NCI-H510A (cell line): ENCODE results near the gene FAM120B.

ENCODE experiments used
- DNase-seq: peaks from one replicate; lab custom pipeline; 2025; lab: John Stamatoyannopoulos, UW

Gene FAM120B

DNA sequence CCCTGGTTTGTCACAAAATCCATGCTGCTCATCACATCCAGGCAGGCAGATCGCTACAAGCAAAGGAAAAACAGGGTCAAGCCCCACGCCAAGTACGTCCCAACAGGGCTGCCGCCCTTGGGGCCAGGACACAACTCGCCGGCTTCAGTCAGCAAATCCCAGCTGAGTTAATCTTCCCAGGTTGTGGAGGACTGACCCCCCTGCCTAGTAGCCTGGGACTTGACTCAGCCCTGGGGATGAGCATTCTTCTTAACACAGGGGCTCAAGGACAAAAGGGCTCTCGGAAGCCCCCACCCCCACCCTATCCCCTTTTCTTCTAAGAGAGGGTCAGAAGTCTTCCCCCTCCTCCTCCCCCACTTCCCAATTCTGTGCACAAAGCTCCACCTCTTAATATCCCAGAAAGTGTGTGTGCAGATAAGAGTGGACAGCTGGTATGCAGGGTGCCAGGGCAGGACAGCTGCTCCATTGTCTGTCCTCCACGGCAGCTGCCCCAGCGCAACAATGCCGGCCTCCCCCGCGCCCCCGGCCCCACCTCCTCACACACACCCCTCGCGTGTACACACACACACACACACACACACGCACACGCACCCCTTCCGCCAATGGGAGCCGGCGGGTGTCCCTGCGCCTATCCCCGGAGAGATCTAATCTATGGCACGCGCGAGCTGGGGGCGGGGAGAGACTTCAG, 20.2 kb upstream of the FAM120B start:
- no peak for DNase-seq

DNA sequence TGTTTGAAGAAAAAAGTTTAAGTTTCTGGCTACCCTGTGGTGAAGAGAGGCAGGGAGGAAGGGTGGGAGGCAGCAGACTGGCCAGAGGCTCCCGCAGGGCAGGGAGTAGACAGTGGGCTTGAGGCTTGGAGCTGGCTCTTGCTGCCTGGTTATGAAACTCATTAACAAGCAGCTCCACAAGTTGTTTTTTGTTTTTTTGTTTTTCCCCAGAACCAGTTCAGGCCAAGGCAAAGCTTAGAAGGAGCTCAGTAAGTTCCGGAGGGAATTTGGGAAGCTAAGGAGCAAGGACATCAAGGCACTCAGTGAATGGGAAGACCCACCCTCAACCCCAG, 19.7 kb upstream of the FAM120B start:
- DNase-seq: no peak

DNA sequence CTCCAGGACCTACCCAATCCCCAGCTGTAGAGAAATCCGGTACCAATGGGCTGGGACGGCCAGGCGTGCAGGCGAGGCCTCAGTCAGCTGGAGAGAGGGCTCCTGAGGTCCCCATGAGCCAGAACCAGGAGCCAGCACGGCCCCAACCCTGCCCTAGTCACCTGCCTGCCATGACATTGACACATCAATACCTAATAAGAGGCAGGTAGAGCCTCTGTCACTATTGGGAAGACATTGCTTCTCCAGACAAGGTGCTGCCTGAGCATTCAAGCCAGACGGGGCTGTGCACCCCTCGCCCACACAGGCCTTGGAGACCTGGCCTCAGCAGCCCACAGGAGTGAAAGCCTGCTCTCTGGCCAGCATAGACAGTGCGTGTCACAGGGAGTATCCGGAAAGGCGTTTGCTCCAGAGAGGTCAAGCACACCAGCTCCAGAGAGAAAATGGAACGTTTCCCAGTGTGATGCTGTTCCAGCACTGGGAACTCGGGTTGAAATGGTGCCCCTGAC, 19.1 kb upstream of the FAM120B start:
- DNase-seq: no peak

DNA sequence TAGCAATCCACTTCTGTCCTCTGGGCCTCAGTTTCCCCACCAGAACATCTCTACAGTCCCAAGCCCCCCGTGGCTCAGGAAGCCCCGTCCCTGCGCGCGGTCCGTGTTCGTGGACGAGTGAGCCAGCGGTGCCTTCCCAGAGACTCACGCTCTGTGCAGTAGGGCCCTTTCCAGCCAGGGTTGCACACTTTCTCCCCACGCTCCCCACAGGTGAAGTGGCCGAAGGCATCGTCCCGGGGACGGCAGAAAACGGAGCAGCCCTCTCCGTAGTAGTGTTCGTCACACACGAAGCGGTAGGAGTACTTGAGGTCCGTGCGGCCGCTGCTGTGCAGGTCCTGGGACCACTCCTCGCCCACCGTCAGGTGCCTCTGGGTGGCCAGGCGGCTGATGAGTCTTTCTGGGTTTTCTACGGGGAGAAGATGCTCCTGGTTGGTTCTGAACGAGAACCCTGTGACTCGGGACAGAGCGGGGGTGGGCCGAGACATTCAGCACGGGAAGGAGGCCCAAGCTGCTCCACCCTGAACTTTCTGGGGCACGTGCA, 18.4 kb upstream of the FAM120B start:
- DNase-seq: no peak

DNA sequence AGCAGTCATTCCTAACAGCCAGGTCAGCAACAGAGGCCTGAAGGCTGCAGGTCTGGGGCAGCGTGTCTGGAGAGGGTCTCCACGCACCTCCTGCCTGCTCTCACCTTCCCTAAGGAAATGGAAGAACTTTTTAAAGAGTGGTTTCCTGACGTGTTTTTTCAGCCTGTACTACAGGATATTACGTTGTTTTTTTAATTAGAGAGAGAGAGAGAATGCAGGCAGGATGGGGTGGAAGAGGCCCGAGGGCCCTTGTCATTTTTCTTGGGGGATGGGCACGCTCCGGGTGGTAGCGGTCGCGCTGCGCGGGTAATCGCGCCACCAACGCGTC, 17.7 kb upstream of the FAM120B start:
- DNase-seq: no peak

DNA sequence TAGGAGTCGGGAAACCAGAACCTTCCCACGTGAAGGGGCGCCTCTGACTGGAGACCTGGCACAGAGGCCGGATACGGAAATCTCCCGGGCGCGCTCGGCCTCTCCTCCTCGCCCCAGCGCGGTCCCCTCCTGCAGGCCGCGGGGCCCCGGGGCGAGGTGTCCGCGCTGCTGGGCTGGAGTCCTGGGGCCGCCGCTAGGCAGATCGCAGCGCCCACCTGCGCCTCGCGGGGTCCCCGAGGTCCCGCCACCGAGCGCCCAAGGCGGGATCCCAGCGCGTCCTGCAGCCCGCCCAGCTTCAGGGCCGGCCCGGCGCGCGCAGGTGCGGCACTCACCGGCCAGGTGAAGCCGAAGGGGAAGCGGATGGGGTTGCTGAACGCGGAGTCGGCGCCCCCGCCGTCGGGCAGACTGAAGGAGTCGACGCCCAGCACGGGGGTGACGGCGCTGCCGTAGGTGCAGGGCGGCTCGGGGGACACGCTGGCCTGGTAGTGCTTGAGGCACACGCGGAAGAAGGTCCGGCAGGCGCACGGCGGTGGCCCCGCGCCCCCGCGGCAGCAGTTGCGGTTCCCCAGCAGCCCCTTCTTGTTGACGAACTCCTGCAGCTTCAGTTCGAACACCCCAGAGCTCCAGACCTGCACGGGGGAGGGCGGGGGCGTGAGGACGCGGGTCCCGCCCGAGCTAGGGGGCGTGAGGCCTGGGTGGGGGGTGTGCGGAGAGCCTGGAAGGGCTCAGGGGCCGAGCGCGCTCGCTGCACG, 17.2 kb upstream of the FAM120B start:
- no peak for DNase-seq

DNA sequence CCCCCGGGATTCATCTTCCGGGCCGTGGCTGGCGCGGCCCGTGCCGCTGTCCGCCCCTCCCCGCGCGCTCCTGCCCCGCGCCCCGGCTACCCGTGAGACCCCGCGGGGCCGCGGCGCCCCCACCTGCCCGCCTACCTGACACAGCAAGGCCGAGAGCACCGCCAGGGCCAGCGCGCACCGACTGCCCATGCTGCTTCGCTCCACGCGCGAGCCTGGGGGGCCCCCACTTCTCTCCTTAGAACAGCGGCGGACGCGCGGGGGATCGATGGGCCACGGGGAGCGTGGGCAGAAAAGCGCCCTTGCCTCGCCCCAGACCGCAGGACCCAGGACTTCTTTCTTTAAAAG, 16.6 kb upstream of the FAM120B start:
- DNase-seq: no peak

DNA sequence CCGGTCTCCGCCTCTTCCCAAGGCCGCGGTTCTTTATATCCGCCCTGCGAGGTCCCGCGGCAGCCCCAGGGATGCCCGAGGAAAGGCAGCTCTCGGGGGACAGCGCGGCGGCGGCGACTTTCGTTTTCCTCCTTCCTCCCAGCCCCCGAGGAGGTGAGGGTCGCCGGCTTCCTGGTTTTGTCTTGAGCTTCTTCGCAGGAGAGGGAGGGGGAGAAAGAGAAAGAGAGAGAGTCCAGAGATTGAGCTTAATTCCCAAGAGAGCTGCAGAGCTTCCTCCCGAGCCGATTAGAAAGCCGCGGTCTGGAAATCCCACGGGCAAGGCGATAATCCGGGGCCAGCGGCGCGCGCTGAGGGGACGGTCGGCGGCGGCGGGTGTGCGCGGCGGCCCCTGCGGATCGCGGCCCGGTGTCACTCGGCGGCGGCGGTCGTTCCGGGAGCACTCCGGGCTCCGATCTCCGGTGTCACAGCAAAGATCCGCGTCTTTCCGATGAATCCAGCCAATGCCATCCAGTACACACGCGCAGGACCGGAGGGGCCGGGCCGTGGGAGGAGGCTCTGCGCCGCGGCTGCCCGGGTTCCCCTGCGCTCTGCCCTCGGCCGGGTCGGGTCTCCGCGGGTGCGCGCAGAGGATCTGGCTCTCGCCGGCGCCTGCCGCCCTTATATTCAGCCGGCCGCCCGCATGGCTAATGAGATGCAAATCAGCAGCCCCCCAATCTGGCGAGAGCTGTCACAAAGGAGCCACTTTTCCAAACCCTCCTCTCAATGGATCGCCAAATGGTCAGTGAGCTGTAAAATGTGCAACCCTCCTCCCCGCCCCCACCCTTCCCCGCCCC, 16.0 kb upstream of the FAM120B start, which contains the start of gene DLL1:
Gene DLL1 (minus strand): TSS at position 783 of the 833 bp plus-strand sequence. CDS start 939 bp downstream, outside the sequence.
- DNase-seq: peak; percentile 67

DNA sequence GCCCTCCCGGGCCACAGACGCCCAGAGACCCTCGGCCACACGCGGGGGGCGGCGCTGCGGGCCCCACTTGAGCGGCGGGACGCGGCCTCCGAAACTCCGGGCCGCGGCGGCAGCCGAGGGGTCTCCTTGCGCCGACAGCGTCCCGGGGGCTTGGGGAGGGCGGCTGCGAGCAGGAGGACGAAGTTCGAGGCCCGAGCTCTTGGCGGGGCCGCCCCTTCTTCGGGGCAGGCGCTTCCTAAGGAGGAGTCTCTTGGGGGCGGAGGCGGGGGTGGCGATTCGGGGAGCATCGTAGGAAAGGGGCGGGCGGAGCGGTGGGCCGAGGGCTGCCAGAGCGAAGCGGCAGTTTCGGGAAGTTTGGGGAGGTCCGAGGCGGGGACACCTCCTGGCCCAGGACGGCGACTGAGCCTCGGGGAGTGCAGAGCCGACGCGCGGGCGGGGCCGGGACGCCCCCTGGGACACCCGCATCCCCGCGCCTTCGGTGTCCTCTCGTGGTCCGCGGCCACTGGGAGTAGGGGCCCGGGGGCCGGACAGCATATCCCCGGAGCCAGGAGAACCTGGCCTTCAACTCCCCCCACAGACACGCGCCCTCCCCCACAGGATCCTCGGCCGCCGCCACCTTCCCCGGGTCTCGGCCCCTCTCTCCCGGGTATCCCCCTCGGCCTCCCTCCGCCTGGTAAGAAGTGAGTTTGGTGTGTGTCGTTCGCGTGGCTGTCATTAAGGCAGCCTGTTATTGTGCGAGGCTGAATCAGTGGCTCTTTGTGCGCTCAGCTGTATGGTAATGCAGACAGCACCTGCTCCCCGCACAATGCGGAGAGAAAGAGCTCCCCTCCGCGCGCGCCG, 15.1 kb upstream of the FAM120B start:
- peak; percentile 68 for DNase-seq

DNA sequence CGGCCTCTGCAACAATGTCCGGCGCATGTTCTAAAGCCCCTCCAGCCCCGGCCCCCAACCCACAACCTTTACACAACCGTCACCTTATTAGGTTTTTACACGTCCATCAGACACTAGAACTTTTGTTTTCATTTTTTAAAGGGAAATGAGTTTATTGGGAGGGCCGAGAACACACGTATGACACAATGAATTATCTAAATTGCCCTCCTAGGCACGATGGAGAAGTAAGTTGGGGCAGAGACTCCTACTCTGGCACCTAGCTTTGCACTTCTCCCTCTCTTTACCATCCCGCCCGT, 14.5 kb upstream of the FAM120B start:
- no peak for DNase-seq

DNA sequence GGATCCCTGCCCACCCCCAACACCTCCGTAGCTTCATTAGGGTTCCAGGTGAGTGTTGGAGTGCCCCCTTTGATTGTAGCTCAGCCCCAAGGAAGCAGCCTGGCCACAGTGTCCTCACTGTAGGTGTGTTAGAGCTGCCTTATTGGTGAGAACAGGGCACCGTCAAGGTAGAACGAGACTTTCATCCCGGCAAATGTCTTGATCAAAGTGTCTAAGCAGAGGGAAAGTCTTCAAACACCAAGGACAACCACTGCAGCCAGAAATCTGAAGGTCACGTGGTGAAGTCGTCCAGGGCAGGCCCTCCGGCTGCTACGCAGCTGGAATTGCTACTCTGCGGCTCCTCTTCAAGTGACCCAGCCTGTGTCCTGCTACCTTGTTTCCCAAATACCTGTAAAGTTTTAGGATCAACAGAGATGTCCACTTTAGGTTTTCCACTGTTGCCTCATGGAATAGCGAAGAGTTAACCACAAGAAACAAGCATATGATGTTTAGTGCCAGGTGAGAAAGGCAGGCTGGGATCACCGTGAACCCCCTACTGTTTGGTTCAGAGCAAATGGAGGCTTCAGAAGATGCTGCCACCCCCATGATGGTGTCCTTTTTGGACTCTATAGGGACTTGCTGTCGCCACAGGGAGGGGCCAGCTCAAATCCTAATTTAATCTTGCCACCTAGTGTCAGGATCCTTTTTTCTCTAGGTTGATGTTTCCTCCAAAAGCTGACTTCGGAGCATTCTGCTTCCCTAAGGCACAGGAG, 14.0 kb upstream of the FAM120B start:
- no peak for DNase-seq

DNA sequence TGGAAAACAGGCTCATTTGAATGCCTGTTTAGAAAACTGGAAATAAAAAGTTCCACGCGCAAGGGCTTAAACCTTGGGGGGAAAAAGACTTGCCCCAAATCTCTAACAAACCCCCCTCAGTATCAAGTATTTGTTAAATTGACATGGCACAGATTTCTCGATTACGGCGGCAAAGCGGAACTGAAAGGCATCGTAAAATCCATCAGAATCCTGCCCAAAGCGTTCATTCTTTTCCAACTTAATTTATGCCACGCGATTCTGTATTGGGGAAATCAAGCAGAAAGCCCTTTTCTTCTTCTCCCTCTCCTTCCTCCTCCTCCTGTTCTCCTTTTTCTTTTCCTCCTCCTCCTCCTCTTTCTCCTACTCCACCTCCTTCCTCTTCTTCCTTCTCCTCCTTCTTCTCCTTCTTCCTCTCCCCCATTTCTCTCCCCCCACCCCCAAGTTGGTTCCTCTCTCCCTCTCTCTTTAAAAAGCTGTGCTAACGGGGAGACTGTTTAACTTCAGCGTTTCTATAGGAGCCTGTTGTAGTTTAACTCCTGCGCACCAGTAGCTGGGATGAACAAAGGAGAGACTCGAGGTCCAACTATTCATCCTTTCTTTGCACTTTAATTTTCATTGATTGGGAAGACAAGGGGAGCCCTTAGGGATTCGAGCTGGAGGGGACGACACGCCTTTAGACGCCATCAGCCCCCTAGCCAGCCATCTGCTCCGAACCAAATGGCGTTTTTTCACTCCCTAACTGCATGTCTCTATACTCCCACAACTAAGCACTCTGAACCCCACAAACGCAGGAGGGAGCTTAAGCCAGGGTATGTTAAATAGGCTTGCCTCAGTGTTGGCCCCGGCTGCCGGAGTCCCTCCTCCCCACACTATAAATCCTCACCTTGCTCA, 13.0 kb upstream of the FAM120B start:
- no peak for DNase-seq

DNA sequence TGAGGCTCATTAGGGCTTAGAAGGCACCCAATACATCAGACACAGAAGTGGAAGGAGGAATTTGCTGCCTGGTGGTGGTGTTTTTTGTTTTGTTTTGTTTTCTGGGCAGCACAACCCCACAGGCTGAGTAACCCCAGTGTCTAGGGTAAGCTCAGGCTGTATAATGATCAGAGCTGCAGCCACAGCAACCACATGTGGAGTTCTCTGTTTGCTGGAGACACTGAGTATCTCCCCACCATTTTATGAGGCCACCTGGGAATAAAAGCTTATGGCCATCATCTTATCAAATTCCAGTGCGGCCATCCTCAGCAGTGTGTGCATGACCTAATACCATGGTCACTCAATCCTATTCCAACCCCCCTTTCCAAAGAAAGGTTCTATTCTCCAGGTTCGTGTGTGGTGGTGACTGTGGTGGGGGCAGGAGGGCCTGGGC, 12.2 kb upstream of the FAM120B start:
- no peak for DNase-seq

DNA sequence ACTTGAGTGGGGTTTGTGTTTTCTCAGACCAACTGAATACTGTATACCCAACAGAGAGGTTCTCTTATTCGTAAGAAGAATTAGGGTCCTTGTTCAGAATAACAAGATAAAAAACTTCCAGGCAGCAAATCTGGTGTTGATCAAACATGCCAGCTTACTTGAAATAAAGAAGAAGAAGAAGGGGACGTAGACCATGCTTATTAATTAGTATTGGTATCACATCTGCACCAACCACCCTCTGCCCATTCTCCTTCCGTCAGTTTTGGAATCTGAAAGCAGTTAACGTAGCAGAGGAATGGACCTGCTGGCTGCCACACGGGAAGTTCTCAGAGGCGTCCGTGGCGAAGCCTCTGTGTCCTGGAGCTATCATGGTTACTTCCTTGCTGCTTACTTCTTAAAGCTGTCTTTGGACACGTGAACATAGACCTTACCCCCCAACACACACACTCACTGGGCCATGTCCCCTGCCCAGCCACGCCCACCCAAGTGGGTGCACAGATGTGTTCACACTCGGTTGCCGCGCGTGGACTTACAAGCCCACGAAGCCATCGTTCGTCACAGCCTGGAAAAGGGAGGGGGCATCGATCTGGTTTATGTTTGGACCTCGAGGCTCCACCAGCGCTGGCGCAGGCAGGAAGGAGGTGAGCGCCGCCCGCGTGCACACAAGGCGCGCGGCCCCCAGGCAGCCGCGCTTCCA, 11.6 kb upstream of the FAM120B start:
- no peak for DNase-seq

DNA sequence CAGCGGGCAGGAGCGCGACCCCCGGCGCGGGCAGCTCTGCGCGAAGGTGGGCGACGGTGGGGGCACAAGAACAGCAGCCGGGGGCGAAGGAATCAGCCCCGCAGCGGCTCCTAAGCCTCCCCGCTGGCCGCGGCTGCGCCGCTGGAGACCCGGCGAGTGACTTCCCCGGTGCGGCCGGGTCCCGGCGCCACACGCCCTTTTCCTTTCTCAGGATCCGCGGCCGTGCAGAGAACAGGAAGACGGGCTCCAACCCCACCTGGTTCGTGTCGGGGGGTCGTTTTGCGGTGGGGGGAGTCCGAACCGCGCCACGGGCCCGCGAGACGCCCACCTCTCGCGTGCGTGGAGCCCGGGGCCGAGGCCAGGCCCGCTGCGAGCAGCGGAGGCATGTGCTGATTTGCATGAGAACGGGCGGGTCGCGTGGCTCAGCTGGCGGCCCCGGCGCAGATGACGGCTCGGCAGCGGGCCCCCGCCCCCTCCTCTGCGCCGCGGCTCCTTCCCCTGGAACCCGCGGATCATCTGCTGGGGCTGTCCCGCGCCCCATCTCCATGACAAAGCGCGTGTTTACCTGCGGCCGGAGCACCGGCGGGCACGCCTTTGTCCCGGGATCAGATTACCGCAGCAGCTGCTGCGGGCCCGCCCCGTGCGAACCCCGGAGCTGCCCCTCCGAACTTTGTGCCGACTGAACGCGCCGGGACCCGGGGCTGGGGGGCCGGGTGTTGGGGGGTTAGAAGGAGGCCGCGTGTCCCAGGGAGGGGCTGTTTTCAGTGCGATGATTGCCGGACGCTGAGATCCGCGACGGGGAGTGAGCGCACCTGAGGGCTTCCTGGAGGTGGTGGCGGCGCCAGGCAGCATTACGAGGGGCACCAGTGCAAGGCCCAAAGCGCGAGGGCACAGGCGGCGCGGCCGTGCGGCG, 10.8 kb upstream of the FAM120B start:
- no peak for DNase-seq

DNA sequence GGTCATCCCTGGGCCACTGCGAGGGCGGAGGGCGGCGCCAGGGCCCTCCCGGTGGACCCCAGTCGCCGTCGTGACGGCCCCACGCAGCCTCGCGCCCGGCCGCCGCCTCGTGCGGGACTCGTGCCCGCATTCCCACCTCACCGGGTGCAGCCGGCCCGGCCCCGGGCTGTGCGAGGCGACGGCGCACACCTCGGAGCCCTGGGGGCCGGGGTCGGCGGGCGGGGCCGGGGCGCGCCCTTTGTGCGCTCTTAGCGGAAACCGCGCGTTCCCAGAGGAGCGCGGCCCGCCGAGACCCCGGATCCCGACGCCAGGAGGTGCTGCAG, 10.2 kb upstream of the FAM120B start:
- DNase-seq: no peak

DNA sequence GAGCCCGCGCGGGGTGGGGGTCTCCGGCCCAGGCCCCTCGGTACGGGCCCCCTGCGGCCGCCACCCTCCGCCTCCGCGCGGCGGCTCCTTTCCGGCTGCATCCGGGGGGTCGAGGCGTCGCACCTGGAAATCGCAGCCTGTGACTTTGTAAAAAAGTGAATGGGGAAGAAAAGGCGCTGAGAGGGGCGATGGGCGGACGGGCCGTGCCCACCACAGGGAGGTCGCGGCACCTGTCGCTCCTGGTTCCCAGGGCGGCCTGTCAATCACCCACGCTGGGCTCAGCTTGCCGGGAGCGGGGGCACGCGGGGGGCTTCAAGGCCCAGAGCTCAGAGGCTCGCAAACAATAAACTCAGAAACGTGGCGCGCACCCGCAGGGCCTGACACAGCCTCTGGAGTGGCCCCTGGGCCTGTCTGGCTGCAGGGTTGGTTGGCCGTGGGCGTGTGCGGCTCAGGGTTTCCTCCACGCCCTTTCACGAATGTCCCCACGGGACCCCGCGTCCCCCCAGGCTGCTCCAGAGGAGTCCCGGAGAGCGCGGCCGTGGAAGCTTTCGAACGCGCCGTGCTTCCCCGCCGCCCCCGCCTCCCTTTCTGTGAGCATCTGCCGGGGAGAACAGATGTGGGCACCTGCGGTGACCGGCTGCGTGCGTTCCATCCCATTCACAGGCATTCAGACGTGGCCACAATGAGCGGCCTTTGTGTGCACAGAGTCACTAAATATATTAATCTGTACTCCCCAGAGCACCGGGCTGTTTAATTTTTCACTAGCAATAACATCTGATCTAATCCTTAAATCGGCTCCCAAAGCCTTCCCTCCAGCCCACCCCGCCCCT, 9.6 kb upstream of the FAM120B start:
- no peak for DNase-seq
